Measurements from ENCODE around the gene GLOD4. TPM values are rescaled to one million over a fixed set of nuclear protein-coding genes. Genes with fewer than 3 reads are reported as not detected.
"Not testable (repeated sequence)": the region's sequence is repeated elsewhere in the genome, so short reads cannot be mapped to it uniquely, and the experiment has no call there.

GLOD4 gene
- polyA plus RNA-seq, 3 donors, result 113 to 126 (median 123) TPM

- peak in 2 of 11 donors; percentile 47 to 51 for DNase-seq (ENCODE audit: extremely low read depth in 1 of 11, low read depth in 9 of 11, low spot score in 4 of 11)
Measured at GRCh38 chr17:789931-790873, 8.1 kb upstream of the GLOD4 start.

DNA sequence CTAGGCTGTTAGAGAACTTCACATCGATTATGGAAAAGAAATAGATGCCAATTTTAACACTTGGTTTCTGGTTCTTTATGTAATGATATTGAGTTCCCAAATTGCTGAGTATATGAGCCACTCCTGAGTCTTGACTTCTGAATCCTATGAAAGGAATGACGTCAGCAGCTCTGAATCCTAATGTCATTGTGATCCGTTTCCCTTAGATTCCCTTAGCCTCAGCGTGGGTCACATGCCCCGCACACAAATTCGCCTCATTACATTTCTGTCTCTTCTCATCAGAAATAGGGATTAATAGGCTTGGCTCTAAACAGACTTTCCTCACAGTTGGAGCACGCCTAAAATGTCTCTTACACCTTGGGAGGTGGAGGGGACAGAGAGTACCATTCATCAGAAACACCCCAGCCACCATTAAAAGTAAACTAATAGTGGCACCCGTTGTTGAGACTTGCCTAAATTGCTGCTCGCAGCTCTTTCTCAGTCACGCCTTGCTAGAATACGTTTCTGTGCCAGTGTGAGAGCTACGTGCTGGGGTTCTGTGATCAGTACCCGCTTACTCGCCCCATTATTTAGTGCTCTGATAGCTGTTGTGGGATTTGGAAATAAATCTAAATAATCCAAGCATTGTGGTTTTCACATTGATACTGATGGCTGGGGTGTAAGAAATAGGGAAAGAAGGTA, 7.2 kb upstream of the GLOD4 start:
- DNase-seq (ENCODE audit: extremely low read depth in 1 of 11, low read depth in 9 of 11, low spot score in 4 of 11), result no peak

GRCh38 chr17:788551-788950, 6.5 kb upstream of the GLOD4 start:
- DNase-seq (ENCODE audit: extremely low read depth in 1 of 11, low read depth in 9 of 11, low spot score in 4 of 11), result no peak

DNA sequence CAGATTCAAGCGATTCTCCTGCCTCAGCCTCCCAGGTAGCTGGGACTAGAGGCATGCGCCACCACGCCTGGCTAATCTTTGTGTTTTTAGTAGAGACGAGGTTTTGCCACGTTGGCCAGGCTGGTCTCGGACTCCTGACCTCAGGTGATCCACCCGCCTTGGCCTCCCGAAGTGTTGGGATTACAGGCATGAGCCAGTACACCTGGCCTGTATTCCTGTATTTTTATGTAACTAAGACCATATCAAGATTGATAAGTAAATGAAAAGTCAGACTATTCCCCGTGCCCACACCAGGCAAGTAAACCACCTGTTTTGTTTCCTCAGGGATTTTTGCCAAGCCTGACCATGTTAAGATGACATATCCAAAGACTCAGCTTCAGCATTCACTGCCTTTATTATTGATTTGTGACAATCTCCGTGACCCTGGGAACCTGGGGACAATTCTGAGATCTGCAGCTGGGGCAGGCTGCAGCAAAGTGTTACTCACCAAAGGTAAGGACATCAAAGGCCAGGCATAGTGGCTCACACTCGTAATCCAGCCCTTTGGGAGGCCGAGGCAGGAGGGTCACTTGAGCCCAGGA, 5.7 kb upstream of the GLOD4 start:
- no peak for DNase-seq (ENCODE audit: extremely low read depth in 1 of 11, low read depth in 9 of 11, low spot score in 4 of 11)

- DNase-seq (ENCODE audit: extremely low read depth in 1 of 11, low read depth in 9 of 11, low spot score in 4 of 11), result not testable (repeated sequence)
Measured at GRCh38 chr17:785901-786300, 3.8 kb upstream of the GLOD4 start.

DNA sequence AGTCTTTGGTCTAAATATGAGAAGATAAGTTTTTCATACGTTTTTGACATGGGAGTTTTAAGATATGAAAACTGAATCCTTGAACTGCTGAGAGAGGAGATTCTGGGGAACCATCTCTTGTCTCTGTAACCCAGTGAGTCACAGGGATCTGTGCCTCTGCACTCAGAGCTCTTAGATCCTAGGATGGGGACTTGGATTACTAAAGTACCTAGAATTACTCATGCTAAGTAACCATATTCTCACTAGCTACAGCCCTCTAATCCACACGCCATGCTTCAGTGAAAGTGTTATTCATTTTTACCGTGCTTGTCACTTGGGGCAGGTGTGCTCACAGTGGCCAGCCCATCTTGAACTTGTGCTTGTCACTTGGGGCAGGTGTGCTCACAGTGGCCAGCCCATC, 2.1 kb upstream of the GLOD4 start:
- no peak for DNase-seq (ENCODE audit: extremely low read depth in 1 of 11, low read depth in 9 of 11, low spot score in 4 of 11)

DNA sequence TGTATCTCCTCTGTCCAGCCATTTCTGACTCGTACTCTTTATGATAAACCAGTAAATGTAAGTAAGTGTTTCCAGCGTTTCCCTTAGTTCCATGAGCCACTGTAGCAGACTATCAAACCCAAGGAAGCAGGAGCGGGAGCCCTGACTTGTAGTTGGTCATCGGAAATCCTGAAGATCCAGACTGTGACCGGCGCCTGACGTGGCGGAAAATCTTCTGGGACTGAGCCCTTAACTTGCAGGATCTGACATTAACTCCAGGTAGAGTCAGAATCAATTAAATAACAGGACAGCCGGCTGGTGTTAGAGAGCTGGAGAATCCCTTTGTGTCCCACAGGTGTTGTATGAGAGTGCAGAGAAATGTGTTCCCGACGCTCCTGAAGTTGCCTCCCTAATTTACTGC, 4.0 kb downstream of the GLOD4 start:
- no peak for DNase-seq (ENCODE audit: extremely low read depth in 1 of 11, low read depth in 9 of 11, low spot score in 4 of 11)

- DNase-seq (ENCODE audit: extremely low read depth in 1 of 11, low read depth in 9 of 11, low spot score in 4 of 11), result no peak
Measured at GRCh38 chr17:774313-774584, 7.8 kb downstream of the GLOD4 start.

DNA sequence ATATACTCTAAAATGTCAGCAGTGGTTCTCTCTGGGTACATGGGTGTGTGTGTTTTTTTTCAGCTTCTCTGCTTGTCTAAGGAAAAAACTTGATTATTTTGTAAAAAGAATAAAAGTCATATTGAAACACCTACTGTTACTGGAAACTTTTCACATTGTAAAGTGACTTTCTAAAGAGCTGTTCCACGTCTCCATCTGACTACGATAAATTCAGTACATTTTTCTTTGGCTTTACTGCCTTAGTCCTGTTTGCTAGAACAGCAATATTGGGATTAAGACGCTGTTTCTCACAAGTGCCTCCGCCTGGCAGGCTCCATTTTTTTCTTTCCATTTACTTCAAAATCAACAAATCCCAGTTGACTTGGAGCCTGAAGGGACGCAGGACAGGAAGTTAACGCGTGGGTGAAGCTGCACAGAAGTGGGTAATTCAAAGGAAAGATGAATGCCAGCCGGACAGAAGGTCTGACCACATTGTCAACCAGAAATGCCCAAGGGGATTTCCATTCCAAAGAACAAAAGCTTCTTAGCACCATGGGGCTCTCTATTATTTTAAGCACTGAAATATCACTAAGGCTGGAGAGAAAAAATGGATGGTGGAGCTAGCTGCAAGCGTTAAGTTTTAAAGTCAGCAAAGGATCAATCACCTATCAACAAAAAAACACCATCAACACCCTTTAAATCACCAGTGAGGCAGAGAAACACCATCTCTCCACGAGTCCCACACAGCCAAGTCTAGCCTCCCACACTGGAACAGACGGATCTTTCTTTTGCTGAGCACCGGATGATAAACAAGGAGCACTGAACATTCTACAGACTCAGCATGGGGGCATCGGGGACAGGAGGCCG, 8.4 kb downstream of the GLOD4 start:
- no peak for DNase-seq (ENCODE audit: extremely low read depth in 1 of 11, low read depth in 9 of 11, low spot score in 4 of 11)

- no peak for DNase-seq (ENCODE audit: extremely low read depth in 1 of 11, low read depth in 9 of 11, low spot score in 4 of 11)
Measured at GRCh38 chr17:773016-773415, 9.1 kb downstream of the GLOD4 start.

DNA sequence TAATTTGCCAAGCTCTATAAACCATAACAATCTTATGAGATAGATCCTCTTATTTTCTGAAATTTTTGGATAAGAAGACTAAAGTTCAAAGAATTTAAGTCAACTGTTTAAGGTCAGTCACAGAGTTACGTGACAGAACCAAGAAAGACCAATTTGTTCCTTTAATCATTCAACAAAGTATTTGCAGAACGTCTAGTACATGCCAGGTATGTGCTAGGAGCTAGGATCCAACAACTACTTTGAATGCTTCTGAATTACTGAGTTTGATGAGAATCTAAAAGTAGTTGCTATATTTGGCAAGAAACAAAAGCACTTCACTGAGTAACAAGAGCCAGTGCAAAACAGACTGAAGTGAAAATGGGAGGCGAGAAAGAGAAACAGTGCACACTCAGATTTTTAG, 15.0 kb downstream of the GLOD4 start:
- DNase-seq (ENCODE audit: extremely low read depth in 1 of 11, low read depth in 9 of 11, low spot score in 4 of 11), result no peak

GRCh38 chr17:760371-760770, 21.7 kb downstream of the GLOD4 start:
- no peak for DNase-seq (ENCODE audit: extremely low read depth in 1 of 11, low read depth in 9 of 11, low spot score in 4 of 11)

- DNase-seq (ENCODE audit: extremely low read depth in 1 of 11, low read depth in 9 of 11, low spot score in 4 of 11), result no peak
Measured at GRCh38 chr17:759964-760363, 22.1 kb downstream of the GLOD4 start.

- DNase-seq (ENCODE audit: extremely low read depth in 1 of 11, low read depth in 9 of 11, low spot score in 4 of 11), result not testable (repeated sequence)
Measured at GRCh38 chr17:756010-756567, 26.0 kb downstream of the GLOD4 start.

GRCh38 chr17:755319-755961, 26.6 kb downstream of the GLOD4 start:
- DNase-seq (ENCODE audit: extremely low read depth in 1 of 11, low read depth in 9 of 11, low spot score in 4 of 11), result not testable (repeated sequence)

GRCh38 chr17:753418-753817, 28.7 kb downstream of the GLOD4 start:
- no peak for DNase-seq (ENCODE audit: extremely low read depth in 1 of 11, low read depth in 9 of 11, low spot score in 4 of 11)

- peak in 7 of 11 donors; percentile 43 to 66 (median 49) for DNase-seq (ENCODE audit: extremely low read depth in 1 of 11, low read depth in 9 of 11, low spot score in 4 of 11)
Measured at GRCh38 chr17:752620-753219, 29.4 kb downstream of the GLOD4 start.

DNA sequence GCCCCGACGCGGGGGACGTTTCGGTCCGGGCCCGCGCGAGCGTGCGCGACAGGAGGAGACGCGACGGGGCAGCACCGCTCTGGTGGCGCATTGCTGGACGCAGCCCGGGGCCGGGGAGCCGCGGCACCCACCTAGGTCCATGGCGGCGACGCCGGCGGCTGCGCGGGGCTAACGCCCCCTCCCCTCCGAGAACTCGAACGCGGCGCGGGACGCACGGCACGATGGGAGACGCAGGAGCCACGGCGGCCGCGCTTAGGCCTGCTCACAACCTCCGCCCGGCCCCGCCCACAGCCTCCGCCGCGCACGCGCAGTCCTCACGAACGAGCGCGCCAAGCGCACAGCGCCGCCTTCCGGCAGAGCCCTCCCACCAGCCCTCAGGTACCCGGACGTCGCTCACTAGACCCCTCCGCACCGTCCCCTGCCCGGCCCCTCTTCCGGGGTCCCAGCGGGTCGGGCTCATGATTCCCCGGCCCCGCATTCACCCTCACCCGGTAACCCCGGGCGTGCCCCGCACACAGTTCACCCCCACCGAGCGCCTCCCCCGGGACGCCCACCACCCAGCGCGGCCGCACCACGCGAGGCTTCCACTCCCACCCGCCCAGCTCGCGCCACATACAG, 30.0 kb downstream of the GLOD4 start, which contains the start of gene GEMIN4:
GEMIN4 (minus strand) TSS at position 263 of the 618 bp plus-strand sequence; CDS start at position 141, 122 bp downstream.
- peak; percentile 78 to 91 (median 89) for DNase-seq (ENCODE audit: extremely low read depth in 1 of 11, low read depth in 9 of 11, low spot score in 4 of 11)

All from renal cortex interstitium (tissue), 11 donors.